ENCODE measurements around the gene NPM3.

The NPM3 gene

GRCh38 chr10:101773923-101774588 lies 9.2 kb downstream of the NPM3 start:
- no peak for DNase-seq

- no peak for DNase-seq
These were observed 10.1 kb downstream of the NPM3 start for GRCh38 chr10:101772895-101773761.

- no peak for DNase-seq
These were observed 11.0 kb downstream of the NPM3 start for GRCh38 chr10:101772017-101772894.

- DNase-seq: no peak
These were observed 11.9 kb downstream of the NPM3 start for GRCh38 chr10:101771380-101771779.

- no peak for DNase-seq
These were observed 12.7 kb downstream of the NPM3 start for GRCh38 chr10:101770331-101771215.

- no peak for DNase-seq
These were observed 13.6 kb downstream of the NPM3 start for GRCh38 chr10:101769541-101770180.

- DNase-seq: no peak
These were observed 14.5 kb downstream of the NPM3 start for GRCh38 chr10:101768791-101769170.

- no peak for DNase-seq
These were observed 15.1 kb downstream of the NPM3 start for GRCh38 chr10:101767966-101768790.

- no peak for DNase-seq
These were observed 15.7 kb downstream of the NPM3 start for GRCh38 chr10:101767600-101767945.

GRCh38 chr10:101766753-101767599 lies 16.3 kb downstream of the NPM3 start:
- DNase-seq: no peak

- DNase-seq: no peak
These were observed 16.9 kb downstream of the NPM3 start for GRCh38 chr10:101766306-101766705.

GRCh38 chr10:101763141-101763846 lies 20.0 kb downstream of the NPM3 start:
- no peak for DNase-seq

- no peak for DNase-seq
These were observed 20.5 kb downstream of the NPM3 start for GRCh38 chr10:101762736-101763135.

- no peak for DNase-seq
These were observed 22.0 kb downstream of the NPM3 start for GRCh38 chr10:101761226-101761625.

- DNase-seq: no peak
These were observed 22.7 kb downstream of the NPM3 start for GRCh38 chr10:101760510-101760909.

GRCh38 chr10:101759309-101760247 lies 23.7 kb downstream of the NPM3 start:
- DNase-seq: no peak

- DNase-seq: no peak
These were observed 24.4 kb downstream of the NPM3 start for GRCh38 chr10:101758858-101759257.

GRCh38 chr10:101752241-101752640 lies 31.0 kb downstream of the NPM3 start:
- no peak for DNase-seq

Data from NCI-H774 (cell line).